Activated T-cell treated with anti-CD3 and anti-CD28 coated beads for 48 hours (primary cell): Measurements from ENCODE around the gene SMTNL2.
A peak's percentile ranks its signal among the peaks of the same experiment; 100 is the strongest.
"Not testable (repeated sequence)": the region's sequence is repeated elsewhere in the genome, so short reads cannot be mapped to it uniquely, and the experiment has no call there.

Experiments
- DNase-seq: peaks from one replicate; pipeline ENCODE4 v3.0.0-alpha.2; 2020; ENCODE audit warnings: low read depth

SMTNL2 gene

GRCh38 chr17:4585638-4585994 is 1.3 kb downstream of the SMTNL2 start:
- no peak for DNase-seq

GRCh38 chr17:4586043-4586442 is 1.7 kb downstream of the SMTNL2 start:
- DNase-seq: no peak

- no peak for DNase-seq
Observed at GRCh38 chr17:4587195-4587594, 2.9 kb downstream of the SMTNL2 start.

- DNase-seq: no peak
Observed at GRCh38 chr17:4587803-4588202, 3.5 kb downstream of the SMTNL2 start.

- DNase-seq: no peak
Observed at GRCh38 chr17:4588391-4588790, 4.1 kb downstream of the SMTNL2 start.

- no peak for DNase-seq
Observed at GRCh38 chr17:4588898-4589625, 4.7 kb downstream of the SMTNL2 start.

- DNase-seq: not testable (repeated sequence)
Observed at GRCh38 chr17:4590042-4590441, 5.7 kb downstream of the SMTNL2 start.

GRCh38 chr17:4590981-4591453 is 6.7 kb downstream of the SMTNL2 start:
- no peak for DNase-seq

- no peak for DNase-seq
Observed at GRCh38 chr17:4591529-4591928, 7.2 kb downstream of the SMTNL2 start.

- DNase-seq: no peak
Observed at GRCh38 chr17:4592240-4593005, 8.1 kb downstream of the SMTNL2 start.

- no peak for DNase-seq
Observed at GRCh38 chr17:4593021-4593421, 8.7 kb downstream of the SMTNL2 start.

GRCh38 chr17:4594406-4594805 is 10.1 kb downstream of the SMTNL2 start:
- no peak for DNase-seq

GRCh38 chr17:4594931-4595684 is 10.8 kb downstream of the SMTNL2 start:
- DNase-seq: peak; percentile 49

GRCh38 chr17:4595685-4596342 is 11.5 kb downstream of the SMTNL2 start:
- not testable (repeated sequence) for DNase-seq

- no peak for DNase-seq
Observed at GRCh38 chr17:4596636-4597380, 12.5 kb downstream of the SMTNL2 start.

GRCh38 chr17:4597975-4598374 is 13.6 kb downstream of the SMTNL2 start:
- no peak for DNase-seq

GRCh38 chr17:4598776-4599504 is 14.6 kb downstream of the SMTNL2 start:
- DNase-seq: no peak

GRCh38 chr17:4599505-4600281 is 15.4 kb downstream of the SMTNL2 start:
- no peak for DNase-seq

- DNase-seq: no peak
Observed at GRCh38 chr17:4600563-4600962, 16.2 kb downstream of the SMTNL2 start.

GRCh38 chr17:4601326-4601725 is 17.0 kb downstream of the SMTNL2 start:
- DNase-seq: no peak
